Measurements from ENCODE around the gene STUB1. TPM values are rescaled to one million over a fixed set of nuclear protein-coding genes. Genes with fewer than 3 reads are reported as not detected.

Gene STUB1
- 78.9 to 127 TPM (median 111 TPM) in 5 replicates for total RNA-seq (2022; extraction: Qiagen RNA extraction; ENCODE audit: low read depth)

DNA sequence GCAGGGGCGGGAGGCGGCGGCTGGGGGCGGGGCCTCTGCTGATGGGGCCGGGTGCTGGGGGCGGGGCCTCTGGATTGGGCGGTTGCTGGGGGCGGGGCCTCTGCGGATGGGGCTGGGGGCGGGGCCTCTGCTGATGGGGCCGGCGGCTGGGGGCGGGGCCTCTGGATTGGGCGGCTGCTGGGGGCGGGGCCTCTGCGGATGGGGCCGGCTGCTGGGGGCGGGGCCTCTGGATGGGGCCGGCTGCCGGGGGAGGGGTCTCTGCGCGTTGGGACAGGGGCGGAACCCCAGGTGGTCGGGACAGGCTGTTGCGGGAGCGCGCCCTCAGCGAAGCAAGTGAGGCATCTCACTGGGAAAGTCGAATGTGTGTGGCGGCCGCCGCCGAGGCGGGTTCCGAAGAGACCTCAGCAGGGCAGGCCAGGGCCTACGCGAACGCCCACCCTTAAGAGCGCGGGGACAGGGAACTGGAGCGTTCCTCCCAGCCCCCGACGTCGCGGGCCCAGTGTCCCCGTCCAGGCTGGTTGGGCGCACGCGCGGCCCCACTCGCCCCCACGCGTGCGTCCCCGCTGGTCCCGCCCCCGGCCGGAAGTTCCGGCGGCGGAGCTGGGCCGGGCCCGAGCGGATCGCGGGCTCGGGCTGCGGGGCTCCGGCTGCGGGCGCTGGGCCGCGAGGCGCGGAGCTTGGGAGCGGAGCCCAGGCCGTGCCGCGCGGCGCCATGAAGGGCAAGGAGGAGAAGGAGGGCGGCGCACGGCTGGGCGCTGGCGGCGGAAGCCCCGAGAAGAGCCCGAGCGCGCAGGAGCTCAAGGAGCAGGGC lies at the start of gene STUB1:
TSS of gene STUB1 (plus strand) at position 597 of the 811 bp plus-strand sequence. CDS start at position 713, 116 bp downstream.

DNA sequence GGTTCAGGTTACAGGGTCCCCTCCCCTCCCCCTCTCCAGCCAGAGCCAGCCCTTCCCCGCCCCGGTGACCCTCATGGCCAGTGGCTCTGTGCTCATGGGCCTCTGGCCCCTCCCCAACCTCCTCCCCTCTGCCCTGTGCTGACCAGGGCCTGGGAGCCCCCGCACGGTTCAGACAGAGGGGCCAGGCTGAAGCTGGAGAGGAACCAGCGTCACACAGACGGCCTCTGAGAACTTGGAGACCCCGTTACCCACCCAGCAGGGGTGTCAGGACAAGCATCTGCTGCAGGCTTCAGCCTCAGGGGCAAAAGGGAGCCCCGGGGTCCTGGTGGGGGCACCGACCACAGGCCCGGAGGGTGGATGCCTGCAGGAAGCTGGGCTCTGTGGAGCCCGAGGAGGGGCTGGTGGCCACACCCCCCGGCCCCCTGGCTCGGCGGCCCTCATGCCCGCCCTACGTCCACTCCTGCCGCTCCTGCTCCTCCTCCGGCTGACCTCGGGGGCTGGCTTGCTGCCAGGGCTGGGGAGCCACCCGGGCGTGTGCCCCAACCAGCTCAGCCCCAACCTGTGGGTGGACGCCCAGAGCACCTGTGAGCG lies 49.3 kb upstream of the STUB1 start, which contains the start of gene WFIKKN1:
TSS of gene WFIKKN1 (plus strand) at position 171 of the 591 bp plus-strand sequence. CDS start at position 440, 269 bp downstream.

DNA sequence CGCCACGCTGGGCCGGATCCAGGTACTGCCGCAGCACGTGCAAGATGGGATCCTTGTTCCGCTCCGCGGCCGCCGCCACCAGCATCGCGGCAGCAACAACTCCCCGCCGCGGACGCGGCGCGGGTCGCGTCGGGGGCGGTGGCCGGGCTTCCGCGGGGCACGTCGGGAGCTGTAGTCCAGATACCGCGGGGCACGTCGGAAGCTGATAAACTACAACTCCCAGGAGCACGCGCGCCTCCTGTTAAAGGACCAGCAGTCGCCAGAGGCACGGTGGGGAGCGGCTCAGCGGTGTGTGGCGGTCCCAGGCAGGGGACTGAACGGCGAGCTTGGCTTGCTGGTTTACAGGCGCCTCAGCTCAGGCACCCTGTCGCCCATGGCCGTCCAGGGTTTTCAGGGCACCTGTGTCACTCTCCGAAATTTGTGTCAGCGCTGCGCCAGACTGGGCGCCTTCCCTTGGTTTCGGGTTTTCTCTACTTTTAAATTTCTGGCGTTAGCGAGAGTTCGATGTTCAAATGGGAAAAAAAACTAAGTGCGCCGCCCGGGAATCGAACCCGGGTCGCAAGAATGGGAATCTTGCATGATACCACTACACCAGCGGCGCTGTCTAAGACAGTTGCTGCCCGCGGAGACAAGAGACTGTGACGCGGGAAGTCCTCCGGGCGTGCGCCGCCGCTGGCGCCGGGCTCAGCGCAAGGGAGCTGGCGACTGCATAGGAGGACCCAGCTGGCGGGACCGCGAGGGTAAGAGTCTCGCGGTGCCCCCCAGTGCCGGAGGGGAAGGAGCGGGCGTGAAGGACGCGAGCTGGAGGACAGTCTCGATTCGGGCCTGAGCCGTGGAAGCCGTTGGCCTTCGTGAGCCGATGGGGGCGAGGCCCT lies 43.8 kb upstream of the STUB1 start, which contains the start of gene METTL26:
TSS of gene METTL26 (minus strand) at position 100 of the 875 bp plus-strand sequence. CDS start at position 85, 15 bp downstream.

DNA sequence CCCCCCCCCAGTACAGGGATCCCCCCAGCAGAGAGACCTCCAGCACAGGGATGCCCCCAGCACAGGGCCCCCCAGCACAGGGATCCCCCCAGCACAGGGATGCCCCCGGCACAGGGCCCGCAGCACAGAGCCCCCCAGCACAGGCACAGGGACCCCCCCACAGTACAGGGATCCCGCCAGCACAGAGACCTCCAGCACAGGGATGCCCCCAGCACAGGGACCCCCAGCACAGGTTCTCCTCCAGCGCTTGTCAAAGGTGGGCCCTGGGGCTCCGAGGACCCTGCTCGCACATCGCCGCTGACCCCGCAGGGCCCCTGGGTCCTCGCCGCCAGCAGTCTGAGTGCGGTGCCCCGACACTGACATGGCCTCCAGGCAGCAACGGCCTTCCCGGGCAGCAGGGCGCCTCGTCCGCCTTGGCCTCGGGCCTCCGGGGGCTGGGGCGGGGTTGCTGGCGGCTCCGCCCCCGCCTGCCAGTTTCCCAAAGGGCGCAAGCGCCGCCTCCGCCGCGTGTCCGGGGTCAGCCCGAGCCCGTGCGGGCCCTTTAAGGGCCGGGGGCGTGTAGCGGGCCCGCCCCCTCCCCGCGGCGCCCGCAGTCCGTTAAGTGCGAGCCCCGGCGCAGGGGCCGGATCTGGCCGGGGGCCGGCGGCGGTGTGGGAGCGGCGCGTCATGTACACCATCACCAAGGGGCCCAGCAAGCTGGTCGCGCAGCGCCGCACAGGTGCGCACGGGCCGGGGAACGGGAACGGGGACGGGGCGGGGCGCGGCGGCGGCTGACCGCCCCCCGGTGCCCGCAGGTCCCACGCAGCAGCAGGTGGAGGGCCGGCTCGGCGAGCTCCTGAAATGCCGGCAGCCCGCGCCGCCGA lies 38.7 kb upstream of the STUB1 start, which contains the start of gene MCRIP2:
TSS of gene MCRIP2 (plus strand) at position 503 of the 863 bp plus-strand sequence. CDS start at position 667, 164 bp downstream.

DNA sequence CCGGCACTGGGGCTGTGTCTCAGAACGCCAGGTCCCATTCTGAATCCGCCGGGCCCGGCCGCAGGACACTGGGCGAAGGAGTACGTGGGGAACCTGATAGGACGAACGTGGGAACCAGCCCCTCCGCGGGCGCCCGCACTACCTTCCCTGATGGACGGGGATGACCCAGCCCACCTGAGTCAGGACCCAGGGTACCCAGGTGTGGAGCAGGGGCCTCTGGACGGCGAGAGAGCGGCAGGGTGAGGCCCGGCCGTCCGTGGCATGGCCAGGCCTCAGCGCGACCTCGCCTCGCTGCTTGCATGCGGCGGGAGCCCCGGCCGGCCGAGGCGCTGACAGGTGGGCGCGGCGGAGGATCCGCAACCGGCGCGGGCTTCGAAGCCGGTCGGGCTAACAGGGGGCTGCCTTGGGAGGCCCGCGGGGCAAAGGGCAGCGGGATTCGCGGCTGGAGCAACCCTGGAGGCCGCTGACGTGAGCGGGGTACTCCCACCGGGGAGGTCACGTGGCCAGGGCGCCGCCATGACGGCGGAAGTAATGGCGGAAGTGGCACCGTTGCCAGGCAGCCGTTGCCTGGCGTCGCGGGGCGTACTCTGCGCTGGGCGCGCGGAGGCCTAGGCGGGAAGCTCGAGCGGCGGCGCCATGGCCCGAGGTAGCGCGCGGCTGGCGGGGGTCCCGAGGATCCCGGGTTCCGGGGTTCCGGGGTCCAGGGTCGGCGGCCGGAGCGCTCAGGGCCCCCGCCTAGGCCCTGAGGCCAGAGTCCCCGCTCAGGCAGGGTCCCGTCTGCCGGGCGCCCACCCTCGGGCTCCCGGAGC lies 31.2 kb upstream of the STUB1 start, which contains the start of gene WDR90:
TSS of gene WDR90 (plus strand) at position 585 of the 809 bp plus-strand sequence. CDS start at position 637, 52 bp downstream.

DNA sequence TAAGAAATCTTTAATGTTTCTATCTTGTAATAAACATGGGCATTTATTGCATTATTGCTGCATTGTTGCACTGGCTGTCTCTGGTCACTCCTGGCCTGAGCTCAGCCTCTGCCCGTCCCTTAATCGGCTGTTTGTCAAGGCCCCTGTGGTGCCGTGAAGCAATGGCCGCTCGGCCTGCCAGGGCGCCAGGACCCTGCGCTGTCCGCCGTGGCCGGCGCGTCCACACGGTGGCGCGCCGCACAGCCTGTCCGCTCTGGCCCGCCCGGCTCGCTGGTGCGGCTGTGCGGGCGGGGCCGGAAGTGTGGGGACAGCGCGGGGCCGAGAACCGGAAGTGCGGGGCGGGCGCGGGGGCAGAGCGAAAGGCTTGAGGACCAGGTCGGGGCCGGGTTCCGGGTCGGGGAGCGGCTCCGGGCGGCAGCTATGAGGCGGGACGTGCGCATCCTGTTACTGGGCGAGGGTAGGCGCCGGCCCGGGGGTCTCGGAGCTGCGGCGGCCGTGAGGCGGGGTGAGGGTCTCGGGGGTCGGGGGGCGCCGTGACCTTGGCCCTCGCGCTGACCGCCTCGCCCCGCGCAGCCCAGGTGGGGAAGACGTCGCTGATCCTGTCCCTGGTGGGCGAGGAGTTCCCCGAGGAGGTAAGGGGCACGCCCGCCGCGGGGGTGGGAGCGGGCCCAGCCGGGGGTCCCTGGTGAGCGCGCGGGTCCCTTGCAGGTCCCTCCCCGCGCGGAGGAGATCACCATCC lies 12.3 kb upstream of the STUB1 start, which contains the start of gene RHOT2:
TSS of gene RHOT2 (plus strand) at position 353 of the 739 bp plus-strand sequence. CDS start at position 421, 68 bp downstream.

DNA sequence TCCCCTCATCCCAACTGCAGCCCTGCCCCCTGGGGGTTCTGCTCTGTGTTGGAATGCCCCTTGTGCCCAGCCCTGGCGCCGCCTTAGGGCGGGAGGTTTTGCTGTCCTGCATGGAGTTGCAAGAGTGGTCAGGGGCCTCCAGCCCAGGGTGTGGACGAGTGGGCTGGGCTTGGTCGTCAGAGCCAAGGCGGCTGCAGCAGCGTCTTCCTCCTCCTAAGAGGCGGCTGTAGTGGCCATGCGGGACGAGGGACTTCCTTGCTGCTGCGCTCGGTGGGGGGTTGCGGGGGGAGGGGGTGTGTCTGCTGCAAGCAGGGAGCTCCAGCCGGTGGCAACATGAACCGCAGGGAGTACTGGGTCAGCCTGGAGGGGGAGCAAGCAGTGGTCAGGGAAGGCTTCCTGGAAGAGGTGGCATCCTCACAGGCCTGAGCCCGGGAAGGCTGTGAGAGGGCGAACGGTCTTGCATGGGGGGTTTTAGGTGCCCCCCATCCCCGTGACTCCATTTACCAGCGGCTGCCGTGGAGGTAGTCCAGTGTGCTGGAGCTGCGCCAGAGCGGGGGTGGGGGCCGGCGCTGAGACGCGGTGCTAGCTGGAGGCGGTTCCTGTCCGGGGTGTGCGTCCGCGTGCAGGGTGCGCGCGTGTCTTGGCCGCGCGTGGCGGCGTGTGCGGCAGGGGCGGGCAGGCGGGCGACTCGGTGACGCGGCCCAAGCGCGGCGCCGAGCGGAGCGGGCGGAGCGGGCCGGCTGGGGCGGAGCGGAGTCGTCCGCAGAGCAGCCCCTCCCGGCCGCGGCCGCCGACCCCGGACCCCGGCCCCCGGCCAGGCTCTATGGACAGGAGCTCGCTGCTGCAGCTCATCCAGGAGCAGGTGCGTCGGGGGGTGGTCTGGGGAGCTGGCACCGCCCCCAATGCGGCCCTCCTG lies 5.0 kb upstream of the STUB1 start, which contains the start of gene RHBDL1:
TSS of gene RHBDL1 (plus strand) at position 704 of the 916 bp plus-strand sequence. CDS start at position 824, 120 bp downstream.

DNA sequence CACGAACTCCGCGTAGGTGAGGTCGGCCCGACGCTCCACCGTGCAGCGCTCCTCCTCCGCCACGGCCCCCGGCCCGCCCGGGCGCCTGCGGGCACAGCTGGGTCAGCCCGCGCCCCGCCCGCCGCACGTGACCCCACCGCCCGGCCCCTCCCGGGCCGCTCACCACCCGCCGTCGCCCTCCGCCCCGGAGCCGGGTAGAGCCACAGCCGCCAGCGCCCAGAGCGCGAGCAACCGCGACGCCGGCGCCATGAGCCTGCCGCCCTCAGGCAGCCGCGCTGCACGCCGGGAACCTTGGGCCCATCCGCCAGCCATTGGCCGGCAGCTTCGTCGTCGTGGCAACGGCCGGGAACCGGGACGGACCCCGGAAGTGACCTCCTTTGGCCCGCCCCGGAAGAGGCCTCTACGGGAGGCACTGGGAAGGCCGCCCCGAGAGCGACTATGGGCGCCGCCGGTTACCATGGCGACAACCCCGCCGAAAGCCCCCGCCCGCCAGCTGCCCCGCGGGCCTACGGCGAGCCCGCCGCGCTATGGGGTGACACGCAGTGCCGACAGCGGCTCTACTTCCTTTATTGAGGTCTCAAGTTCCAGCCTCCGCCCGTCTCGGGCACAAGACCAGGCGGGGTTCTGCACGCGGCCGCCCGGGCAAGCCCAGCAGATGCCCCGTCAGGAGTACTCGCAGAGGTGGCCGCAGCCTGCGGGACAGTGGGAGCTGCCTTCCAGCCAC lies 4.0 kb downstream of the STUB1 start, which contains the start of gene JMJD8:
TSS of gene JMJD8 (minus strand) at position 264 of the 724 bp plus-strand sequence. CDS start at position 249, 15 bp downstream.

DNA sequence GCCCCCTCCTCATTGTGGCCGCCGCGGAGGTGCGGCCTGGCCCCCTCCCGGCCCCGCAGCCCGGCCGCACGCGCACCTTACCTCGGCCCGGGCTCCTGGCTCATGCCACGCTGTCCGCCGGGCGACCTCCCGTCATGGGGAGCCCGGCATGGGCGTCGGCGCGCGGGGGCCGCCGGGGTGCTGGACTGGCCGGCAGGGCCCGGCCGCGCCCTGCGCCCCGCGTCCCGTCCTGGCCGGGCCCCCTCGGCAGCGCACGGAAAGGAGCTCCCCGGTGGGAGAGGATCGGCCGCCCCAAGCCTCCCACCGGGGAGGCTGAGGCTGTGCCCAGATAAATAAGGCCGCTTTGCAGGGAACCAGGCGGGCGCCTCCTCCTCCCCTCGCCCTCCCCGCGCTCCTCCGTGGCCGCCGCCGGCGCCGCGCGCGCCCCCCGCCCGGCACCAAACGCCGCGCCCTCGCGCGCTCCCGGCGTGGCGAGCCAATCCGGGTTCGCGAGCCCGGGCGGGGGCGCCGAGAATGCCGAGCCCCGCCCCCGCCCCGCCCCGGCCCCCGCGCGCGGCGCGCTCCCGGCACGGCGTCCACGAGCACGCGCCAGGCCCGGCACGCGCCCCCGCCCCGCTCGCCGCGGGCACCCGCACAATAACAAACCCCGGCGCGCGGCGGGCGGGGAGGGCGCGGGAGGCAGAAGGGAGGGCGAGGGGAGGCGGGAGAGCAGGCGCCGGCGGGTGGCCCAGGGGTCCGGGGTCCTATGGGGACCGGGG lies 25.4 kb downstream of the STUB1 start, which contains the start of gene FBXL16:
TSS of gene FBXL16 (minus strand) at position 371 of the 758 bp plus-strand sequence. CDS start 8,396 bp downstream, outside the sequence.

DNA sequence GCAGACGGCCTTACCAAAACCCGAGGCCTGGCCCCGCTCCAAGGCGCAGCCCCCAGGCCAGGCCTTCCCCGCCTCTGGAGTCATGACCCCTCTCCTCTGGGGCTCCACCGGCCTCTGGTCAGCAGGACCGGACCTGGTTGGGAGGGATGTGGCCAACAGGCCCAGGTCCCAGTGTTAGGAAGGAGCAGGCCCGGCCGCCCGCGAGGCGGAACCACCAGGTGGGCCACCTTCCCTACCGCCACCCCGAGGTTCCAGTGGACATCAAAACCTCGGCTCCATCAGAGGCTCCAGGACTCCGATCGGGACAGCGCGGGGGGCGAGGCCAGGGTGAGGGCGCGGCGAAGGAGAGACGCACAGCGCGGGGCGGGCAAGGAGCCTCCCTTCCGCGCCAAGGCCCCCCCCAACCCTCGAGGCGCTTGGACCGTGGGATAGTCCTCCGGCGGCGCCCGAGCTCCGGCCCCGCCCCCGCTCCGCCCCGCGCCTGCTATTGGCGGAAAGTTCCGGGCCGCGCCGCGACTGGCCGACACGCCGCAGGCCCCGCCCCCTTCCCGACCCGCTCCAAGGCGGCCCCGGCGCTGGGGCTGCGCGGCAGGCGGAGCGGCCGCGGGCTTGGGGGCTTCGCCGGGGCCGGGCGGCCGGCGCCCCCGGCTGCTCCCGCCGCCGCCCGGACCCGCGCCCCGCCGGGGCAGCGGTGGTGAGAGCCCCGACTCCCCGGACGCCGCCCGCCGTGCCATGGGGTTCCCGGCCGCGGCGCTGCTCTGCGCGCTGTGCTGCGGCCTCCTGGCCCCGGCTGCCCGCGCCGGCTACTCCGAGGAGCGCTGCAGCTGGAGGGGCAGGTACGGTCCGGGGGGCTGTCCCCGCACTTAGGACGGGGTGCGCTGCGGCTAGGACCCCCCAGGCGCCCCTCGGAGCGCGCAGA lies 34.6 kb downstream of the STUB1 start, which contains the start of gene METRN:
TSS of gene METRN (plus strand) at position 561 of the 919 bp plus-strand sequence. CDS start at position 733, 172 bp downstream.

DNA sequence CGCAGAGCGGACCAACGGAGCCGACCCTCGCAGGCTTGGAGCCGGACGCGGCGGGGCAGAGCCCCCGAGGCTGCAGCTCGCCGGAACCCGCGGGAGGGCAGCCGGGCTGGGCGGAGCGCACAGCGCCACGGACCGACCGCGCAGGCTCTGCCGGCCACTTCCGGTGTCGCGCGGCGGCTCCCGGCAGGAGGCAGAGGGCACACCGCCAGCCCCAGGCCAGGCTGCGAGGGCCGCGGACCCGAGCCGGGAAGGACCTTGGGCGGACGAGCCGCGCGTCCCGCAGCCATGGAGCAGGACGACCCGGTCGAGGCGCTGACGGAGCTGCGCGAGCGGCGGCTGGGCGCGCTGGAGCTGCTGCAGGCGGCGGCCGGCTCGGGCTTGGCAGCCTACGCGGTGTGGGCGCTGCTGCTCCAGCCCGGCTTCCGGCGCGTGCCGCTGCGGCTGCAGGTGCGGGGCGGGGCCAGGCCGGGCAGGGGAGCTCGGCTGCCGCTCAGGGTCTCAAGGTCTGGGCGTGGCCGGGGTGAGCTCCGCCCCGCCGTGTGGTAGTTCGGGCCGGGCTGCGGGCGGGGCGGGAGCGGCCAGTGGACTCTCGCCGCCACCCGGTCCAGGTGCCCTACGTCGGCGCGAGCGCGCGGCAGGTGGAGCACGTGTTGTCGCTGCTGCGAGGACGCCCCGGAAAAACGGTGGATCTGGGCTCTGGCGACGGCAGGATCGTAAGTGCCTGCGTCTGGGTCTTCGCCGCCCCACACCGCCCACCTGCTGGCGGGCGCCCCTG lies 41.0 kb downstream of the STUB1 start, which contains the start of gene ANTKMT:
TSS of gene ANTKMT (plus strand) at position 157 of the 775 bp plus-strand sequence. CDS start at position 286, 129 bp downstream.

DNA sequence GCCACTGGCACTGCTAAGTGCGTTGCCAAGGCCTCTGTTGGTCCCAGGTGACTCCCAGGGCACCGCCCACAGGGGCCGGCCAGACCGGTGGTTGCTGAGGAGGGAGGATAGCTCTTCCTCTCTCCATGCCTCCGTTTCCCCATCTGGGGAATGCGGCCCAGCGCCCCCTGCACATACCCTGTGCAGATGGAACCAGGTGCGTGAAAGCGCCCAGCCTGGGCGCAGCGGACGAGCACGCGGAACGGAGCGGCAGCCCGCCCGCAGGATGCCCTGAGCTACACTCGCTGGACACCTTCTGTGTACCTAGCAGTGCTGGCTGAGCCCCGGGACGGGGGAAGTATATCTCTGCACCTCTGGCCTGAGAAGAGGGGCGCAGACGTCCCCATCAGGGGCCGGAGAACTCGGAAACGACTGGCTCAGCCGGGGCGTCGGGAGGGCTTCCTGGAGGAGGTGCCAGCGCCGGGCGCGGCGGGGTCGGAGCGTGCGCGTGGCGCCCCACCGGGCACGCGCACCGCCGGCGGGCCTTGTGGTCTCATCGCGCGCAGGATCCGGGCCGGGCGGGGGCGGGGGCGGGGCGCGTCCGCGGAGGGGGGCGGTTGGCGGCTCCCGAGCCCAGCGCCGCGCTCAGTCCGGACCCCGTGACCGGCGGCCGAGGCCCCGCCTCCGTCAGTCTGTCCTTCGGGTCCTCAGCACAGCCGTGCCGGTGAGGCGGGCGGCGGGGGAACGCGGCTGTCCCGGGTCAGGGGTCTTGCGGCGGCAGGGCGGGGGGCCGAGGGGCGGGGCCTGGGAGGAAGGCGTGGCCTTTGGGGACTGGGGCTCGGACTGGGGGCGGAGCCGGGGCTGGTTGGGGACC lies 46.5 kb downstream of the STUB1 start, which contains the start of the genes CCDC78 and HAGHL:
TSS of gene CCDC78 (minus strand) at position 6 of the 853 bp plus-strand sequence. CDS start 76 bp downstream, outside the sequence.
TSS of gene HAGHL (plus strand) at position 669 of the 853 bp plus-strand sequence. CDS start 404 bp downstream, outside the sequence.

